ENCODE data around the gene MAP3K12.
"Not testable (repeated sequence)": the region's sequence is repeated elsewhere in the genome, so short reads cannot be mapped to it uniquely, and the experiment has no call there.

MAP3K12 gene

GRCh38 chr12:53482626-53483168 lies 16.6 kb downstream of the MAP3K12 start:
- H3K4me3 ChIP-seq (ENCODE audit: low read depth, low read length): no peak overlapping the region
- TF ChIP-seq, protein P1, sequence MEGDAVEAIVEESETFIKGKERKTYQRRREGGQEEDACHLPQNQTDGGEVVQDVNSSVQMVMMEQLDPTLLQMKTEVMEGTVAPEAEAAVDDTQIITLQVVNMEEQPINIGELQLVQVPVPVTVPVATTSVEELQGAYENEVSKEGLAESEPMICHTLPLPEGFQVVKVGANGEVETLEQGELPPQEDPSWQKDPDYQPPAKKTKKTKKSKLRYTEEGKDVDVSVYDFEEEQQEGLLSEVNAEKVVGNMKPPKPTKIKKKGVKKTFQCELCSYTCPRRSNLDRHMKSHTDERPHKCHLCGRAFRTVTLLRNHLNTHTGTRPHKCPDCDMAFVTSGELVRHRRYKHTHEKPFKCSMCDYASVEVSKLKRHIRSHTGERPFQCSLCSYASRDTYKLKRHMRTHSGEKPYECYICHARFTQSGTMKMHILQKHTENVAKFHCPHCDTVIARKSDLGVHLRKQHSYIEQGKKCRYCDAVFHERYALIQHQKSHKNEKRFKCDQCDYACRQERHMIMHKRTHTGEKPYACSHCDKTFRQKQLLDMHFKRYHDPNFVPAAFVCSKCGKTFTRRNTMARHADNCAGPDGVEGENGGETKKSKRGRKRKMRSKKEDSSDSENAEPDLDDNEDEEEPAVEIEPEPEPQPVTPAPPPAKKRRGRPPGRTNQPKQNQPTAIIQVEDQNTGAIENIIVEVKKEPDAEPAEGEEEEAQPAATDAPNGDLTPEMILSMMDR (IDR thresholded peaks at IDR 0.05; ENCODE audit: low read depth, low read length): no peak

- H3K4me3 ChIP-seq (ENCODE audit: low read depth, low read length): no peak overlapping the region
- TF ChIP-seq, protein P1 (IDR thresholded peaks at IDR 0.05; ENCODE audit: low read depth, low read length): no peak
Measured at GRCh38 chr12:53481939-53482586, 17.2 kb downstream of the MAP3K12 start.

GRCh38 chr12:53481458-53481857 lies 17.8 kb downstream of the MAP3K12 start:
- not testable (repeated sequence) for H3K4me3 ChIP-seq (ENCODE audit: low read depth, low read length)

DNA sequence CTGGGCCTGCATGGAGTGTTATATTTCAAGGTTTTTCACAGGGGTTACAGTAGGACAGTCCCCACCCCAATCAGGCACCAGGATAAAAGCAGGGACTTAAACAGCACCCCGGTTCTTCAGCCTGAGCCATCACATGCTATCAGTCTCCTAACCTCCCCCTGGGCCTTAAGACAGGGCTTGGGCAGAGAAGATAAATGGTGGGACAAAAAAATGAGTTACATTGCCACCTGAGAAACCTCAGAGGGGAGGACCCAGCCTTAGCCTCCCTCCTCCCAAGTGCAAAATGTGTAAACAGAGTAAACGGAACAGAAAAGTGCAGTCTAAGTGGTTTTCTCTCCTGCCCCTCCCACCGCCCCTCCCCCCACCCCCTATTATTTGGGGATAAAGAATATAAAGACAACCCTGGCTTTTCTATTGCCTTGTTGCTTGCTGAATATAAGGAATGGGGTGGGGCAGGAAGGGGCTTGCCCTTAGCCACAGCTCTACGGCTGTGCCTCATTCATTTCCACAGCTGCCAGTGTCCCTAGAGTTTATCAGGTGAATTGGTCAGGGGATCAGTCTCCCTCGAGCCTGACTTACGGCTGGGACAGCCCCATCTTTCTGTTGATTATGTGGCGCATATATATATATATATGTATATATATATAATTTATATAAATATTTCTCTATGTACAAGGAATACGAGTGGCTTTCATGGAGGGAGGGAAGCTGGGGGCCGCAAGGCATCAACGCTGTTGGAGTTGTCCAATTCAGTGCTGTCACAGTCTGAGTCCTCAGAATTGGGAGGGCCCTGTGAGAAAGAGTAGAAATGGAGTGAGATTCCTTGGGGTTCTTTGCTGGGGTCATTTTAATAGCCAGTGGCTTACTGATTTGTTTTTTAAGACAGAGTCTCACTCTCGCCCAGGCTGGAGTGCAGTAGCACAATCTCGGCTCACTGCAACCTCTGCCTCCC lies 18.5 kb downstream of the MAP3K12 start:
- TF ChIP-seq, protein P1 (IDR thresholded peaks at IDR 0.05; ENCODE audit: low read depth, low read length): no peak
- no peak overlapping the region for H3K4me3 ChIP-seq (ENCODE audit: low read depth, low read length)

DNA sequence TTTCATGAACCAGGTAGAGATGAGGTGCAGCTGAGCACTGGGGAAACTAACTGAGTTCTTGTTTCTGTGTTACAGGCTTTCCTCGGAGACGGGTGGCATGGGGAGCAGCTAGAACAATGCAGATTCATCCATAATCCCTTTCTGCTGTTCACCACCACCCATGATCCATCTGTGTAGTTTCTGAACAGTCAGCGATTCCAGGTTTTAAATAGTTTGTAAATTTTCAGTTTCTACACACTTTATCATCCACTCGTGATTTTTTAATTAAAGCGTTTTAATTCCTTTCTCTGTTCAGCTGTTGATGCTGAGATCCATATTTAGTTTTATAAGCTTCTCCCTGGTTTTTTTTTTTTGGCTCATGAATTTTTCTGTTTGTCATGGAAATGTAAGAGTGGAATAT lies 19.9 kb downstream of the MAP3K12 start:
- TF ChIP-seq, protein P1 (IDR thresholded peaks at IDR 0.05; ENCODE audit: low read depth, low read length): no peak
- H3K4me3 ChIP-seq (ENCODE audit: low read depth, low read length): no peak overlapping the region

- TF ChIP-seq, protein P1 (IDR thresholded peaks at IDR 0.05; ENCODE audit: low read depth, low read length): no peak
- no peak overlapping the region for H3K4me3 ChIP-seq (ENCODE audit: low read depth, low read length)
Measured at GRCh38 chr12:53478865-53479264, 20.4 kb downstream of the MAP3K12 start.

DNA sequence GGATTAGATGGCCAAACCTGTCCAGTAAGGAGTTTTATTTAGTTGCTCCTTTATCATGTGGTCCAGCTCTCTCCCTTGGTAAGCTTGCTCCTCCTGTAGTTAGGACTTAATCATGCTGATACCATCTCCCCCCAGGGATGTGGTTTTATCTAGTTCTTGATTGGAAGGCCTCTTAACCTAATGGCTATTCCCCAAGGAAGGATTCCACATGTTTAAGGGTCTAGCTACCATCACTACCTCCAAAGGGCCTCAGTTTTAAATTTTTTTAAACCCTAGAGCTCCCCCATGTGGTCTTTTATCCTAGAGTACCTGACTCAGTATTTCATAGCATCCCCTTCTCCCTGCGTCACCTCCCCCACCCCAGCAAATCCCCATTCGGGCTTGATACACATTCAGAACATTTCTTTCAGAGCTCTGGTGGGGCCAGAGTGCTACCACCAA lies 22.5 kb downstream of the MAP3K12 start:
- TF ChIP-seq, protein P1 (IDR thresholded peaks at IDR 0.05; ENCODE audit: low read depth, low read length): no peak
- no peak overlapping the region for H3K4me3 ChIP-seq (ENCODE audit: low read depth, low read length)
